ENCODE results near the gene TMEM239.
A peak's percentile ranks its signal among the peaks of the same experiment; 100 is the strongest.

Gene TMEM239

DNA sequence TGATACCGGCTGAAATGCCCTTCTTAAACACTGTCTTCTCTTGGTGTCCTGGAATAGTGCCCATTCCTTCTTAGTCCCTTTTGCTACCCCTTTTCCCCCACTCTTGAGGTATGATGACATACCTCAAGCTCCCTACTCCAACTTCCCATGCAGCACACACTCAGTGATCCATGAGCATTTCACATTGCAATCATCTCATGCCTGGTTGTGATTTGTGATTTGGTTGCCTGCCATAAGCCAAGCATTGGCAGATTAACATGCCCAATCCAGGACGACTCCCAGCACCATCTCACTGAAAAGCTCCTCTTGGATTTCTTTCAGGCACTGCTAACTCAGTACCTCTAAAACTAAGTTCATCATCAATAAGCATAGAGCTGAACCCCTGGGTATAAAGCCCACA, 42.4 kb downstream of the TMEM239 start:
- no peak overlapping the region for H3K4me3 ChIP-seq (ENCODE audit: low read depth, low read length)
- TF ChIP-seq, protein P1, sequence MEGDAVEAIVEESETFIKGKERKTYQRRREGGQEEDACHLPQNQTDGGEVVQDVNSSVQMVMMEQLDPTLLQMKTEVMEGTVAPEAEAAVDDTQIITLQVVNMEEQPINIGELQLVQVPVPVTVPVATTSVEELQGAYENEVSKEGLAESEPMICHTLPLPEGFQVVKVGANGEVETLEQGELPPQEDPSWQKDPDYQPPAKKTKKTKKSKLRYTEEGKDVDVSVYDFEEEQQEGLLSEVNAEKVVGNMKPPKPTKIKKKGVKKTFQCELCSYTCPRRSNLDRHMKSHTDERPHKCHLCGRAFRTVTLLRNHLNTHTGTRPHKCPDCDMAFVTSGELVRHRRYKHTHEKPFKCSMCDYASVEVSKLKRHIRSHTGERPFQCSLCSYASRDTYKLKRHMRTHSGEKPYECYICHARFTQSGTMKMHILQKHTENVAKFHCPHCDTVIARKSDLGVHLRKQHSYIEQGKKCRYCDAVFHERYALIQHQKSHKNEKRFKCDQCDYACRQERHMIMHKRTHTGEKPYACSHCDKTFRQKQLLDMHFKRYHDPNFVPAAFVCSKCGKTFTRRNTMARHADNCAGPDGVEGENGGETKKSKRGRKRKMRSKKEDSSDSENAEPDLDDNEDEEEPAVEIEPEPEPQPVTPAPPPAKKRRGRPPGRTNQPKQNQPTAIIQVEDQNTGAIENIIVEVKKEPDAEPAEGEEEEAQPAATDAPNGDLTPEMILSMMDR (IDR thresholded peaks at IDR 0.05; ENCODE audit: borderline replicate concordance, insufficient read depth, low read depth, low read length), result no peak

DNA sequence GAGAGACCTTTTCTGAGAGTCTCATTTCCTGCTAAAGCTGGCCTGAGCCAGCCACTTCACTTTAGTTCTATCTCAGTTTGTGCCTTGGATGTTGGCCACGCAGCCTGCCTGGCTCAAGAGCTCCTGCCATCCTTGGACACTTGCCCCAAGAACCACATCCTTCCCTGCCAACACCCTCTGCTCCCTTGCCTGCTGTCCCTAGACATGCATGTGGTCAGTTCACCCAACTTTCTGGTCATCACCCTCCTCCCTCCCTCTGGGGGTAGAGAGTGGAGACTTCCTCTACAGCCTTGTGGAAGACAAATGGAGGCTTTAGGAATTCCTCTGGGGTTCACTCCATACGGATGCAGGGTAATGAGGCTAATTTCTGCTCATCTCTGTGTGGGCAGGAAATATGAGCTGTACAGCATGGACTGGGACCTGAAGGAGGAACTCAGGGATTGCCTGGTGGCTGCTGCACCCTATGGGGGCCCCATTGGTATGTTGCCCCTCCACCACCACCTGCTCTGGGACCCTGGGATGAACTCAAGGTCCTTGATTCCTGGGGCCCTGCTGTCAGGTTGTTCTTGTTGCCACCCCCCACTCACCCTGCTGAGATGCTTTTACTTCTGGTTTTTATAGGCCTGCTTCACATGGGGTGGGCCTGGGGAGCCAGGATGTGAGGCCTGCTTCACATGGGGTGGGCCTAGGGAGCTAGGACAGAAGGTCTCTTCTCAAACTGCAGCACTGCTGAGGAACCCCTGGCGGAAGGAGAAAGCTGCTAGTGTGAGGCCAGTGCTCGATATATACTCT, 43.4 kb downstream of the TMEM239 start:
- H3K4me3 ChIP-seq (ENCODE audit: low read depth, low read length), result no peak overlapping the region
- TF ChIP-seq, protein P1 (IDR thresholded peaks at IDR 0.05; ENCODE audit: borderline replicate concordance, insufficient read depth, low read depth, low read length), result no peak

DNA sequence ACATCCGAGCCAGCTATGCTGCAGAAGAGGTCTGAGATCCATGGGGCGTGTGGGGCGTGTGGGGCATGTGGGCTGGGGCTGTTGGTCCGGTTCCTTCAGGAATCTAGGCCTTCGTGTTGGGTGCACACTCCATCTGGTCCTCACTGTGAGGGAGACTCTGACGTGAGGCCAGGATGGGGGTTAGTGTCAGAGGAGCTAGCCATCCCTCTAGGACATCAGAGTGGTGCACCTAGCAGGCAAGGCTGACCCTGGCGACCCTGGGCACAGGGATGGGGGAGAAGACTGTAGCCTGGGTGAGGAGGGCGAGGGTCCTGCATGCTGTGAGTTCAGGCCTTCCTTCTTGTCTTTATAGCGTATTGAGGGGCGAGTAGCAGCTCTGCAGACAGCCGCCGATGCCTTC, 48.5 kb downstream of the TMEM239 start:
- H3K4me3 ChIP-seq (ENCODE audit: low read depth, low read length), result no peak overlapping the region
- TF ChIP-seq, protein P1 (IDR thresholded peaks at IDR 0.05; ENCODE audit: borderline replicate concordance, insufficient read depth, low read depth, low read length), result no peak

DNA sequence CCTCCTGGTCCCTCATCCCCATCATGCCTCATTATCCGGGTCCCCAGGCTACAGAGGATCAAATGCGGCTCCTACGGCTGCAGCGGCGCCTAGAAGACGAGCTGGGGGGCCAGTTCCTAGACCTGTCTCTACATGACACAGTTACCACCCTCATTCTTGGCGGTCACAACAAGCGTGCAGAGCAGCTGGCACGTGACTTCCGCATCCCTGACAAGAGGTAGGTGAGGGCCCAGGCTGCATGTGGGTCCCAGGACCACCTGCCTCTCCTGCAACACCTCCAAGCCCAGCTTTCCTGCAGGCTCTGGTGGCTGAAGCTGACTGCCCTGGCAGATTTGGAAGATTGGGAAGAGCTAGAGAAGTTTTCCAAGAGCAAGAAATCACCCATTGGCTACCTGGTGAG, 48.9 kb downstream of the TMEM239 start:
- no peak overlapping the region for H3K4me3 ChIP-seq (ENCODE audit: low read depth, low read length)
- TF ChIP-seq, protein P1 (IDR thresholded peaks at IDR 0.05; ENCODE audit: borderline replicate concordance, insufficient read depth, low read depth, low read length), result no peak

DNA sequence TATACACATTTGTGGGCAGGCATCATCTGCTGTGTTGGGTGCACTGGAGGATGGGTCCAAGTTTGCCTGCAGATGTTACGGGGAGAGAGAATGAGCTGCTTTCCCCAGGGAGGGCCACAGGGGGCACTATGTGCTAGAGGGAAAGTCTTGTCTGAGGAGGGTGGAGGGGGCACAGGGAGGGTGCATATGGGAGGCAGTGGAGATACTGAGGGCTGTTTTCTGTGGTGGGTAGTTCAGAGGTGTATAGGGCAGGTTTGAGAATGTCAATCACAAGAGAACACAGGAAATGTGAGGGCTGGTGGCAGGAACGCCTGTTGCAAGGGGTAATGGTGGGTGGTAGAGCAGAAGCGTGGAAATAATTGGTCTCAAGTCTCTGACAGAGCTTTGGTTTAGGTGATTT, 49.5 kb downstream of the TMEM239 start:
- TF ChIP-seq, protein P1 (IDR thresholded peaks at IDR 0.05; ENCODE audit: borderline replicate concordance, insufficient read depth, low read depth, low read length), result 0 out of 2 replicates have a peak, but pooled peaks have one; percentile 18
- H3K4me3 ChIP-seq (ENCODE audit: low read depth, low read length), result no peak overlapping the region

DNA sequence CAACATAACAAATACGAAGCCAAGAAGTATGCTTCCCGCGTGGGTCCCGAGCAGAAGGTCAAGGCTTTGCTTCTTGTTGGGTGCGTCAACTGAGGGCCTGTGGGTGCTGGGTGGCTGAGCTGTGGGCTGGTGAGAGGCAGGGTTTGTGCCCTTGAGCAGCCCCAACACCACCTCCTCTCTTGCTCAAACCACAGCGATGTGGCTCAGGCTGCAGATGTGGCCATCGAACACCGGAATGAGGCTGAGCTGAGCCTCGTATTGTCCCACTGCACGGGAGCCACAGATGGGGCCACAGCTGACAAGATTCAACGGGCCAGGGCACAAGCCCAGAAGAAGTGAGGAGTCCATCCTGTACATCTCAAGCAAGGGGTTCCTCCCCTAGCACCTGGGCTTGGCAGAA, 50.1 kb downstream of the TMEM239 start:
- TF ChIP-seq, protein P1 (IDR thresholded peaks at IDR 0.05; ENCODE audit: borderline replicate concordance, insufficient read depth, low read depth, low read length), result no peak

More for the DNA sequence above, 50.1 kb downstream of the TMEM239 start:
- no peak overlapping the region for H3K4me3 ChIP-seq (ENCODE audit: low read depth, low read length)
